KMS-11 (cell line): Measurements from ENCODE around the gene MEIG1.

ENCODE experiments used
- H2AFZ ChIP-seq: fragments of 200-600 bp; sonication (generic); 2 replicates; pipeline ENCODE4 v1.6.1; 2016; ENCODE audit warnings: antibody characterized with exemption, mixed run types, low read depth
- H3K27ac ChIP-seq: fragments of 200-600 bp; sonication (generic); 2 replicates; pipeline ENCODE4 v1.6.1; 2016; ENCODE audit warnings: mild to moderate bottlenecking, mixed run types
- H3K27me3 ChIP-seq: fragments of 200-600 bp; sonication (generic); 2 replicates; pipeline ENCODE4 v1.6.1; 2017; ENCODE audit warnings: mild to moderate bottlenecking, low read depth, mixed run types, moderate library complexity; ENCODE audit not compliant: insufficient read depth
- H3K36me3 ChIP-seq: fragments of 200-600 bp; sonication (generic); 2 replicates; pipeline ENCODE4 v1.6.1; 2017; ENCODE audit warnings: mild to moderate bottlenecking, mixed run types; ENCODE audit not compliant: insufficient read depth
- H3K4me1 ChIP-seq: fragments of 200-600 bp; sonication (generic); 2 replicates; pipeline ENCODE4 v1.6.1; 2016; ENCODE audit warnings: mild to moderate bottlenecking, low read depth, mixed run types; ENCODE audit not compliant: poor library complexity, severe bottlenecking
- H3K4me2 ChIP-seq: fragments of 200-600 bp; sonication (generic); 2 replicates; pipeline ENCODE4 v1.7.0; 2016; ENCODE audit warnings: mild to moderate bottlenecking, mixed run types
- H3K4me3 ChIP-seq: fragments of 200-600 bp; sonication (generic); IDR thresholded peaks from 2 replicates; pipeline ENCODE4 v1.6.1; 2017; ENCODE audit warnings: low read depth, low read length, mixed read lengths; ENCODE audit not compliant: insufficient read depth
- H3K79me2 ChIP-seq: fragments of 200-600 bp; sonication (generic); 2 replicates; pipeline ENCODE4 v1.6.1; 2016; ENCODE audit warnings: low read depth, mixed run types; ENCODE audit not compliant: insufficient read depth
- H3K9ac ChIP-seq: fragments of 200-600 bp; sonication (generic); 2 replicates; pipeline ENCODE4 v1.6.1; 2016; ENCODE audit warnings: mild to moderate bottlenecking, mixed run types
- H4K20me1 ChIP-seq: fragments of 200-600 bp; sonication (generic); 2 replicates; pipeline ENCODE4 v1.6.1; 2016; ENCODE audit warnings: mild to moderate bottlenecking, mixed run types; ENCODE audit not compliant: insufficient read depth
- TF ChIP-seq, protein P1 (sequence below): fragments of 200-600 bp; sonication (generic); conservative IDR thresholded peaks from 2 replicates; pipeline ENCODE4 v1.6.1; 2017; ENCODE audit warnings: low read depth, mild to moderate bottlenecking, antibody characterized with exemption, low read length, moderate library complexity, mixed read lengths

Gene MEIG1

DNA sequence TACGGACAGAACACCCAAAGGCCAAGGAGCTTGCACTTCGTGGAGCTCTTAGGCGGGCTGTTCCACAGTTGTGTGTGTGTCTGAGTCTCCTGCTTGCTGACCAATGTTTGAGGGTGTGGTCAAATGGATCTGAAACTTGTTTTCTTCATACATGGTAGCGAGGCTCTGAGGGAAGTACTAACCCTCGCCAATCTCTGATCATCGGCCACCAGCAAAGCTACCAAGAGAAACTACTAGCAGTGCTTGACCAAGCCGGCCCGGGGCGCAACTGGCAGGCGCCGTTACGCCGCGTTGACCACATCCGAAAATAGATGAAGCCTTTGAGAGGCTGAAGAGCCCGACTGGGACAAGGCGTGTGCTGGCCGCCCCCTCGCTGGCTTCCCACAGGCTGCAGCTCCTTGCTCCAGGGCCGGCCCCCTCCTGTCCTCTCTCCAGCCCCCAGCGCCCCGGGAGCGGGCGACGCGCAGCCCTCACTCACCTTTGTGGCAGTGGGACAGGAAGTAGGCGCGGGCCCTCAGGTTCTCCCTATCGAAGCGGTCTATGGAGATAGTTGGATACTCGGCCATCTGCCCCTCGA lies 5.7 kb upstream of the MEIG1 start:
- Histone ChIP-seq H3K4me1 (peaks cover 49% of the 10 kb centered on the region), H3K27me3 (no peaks in the 10 kb centered on the region), H3K4me2 (peak overlapping the region; percentile 84), H2AFZ (peak overlapping the region; percentile 70), H3K9ac (peak overlapping the region; percentile 83), H3K4me3 (no peak overlapping the region), H3K36me3 (no peaks in the 10 kb centered on the region; the same call in 1 of the 2 replicates), H4K20me1 (no peaks in the 10 kb centered on the region), H3K27ac (peak overlapping the region; percentile 91), H3K79me2 (peaks cover 52% of the 10 kb centered on the region)
- TF ChIP-seq, protein P1, sequence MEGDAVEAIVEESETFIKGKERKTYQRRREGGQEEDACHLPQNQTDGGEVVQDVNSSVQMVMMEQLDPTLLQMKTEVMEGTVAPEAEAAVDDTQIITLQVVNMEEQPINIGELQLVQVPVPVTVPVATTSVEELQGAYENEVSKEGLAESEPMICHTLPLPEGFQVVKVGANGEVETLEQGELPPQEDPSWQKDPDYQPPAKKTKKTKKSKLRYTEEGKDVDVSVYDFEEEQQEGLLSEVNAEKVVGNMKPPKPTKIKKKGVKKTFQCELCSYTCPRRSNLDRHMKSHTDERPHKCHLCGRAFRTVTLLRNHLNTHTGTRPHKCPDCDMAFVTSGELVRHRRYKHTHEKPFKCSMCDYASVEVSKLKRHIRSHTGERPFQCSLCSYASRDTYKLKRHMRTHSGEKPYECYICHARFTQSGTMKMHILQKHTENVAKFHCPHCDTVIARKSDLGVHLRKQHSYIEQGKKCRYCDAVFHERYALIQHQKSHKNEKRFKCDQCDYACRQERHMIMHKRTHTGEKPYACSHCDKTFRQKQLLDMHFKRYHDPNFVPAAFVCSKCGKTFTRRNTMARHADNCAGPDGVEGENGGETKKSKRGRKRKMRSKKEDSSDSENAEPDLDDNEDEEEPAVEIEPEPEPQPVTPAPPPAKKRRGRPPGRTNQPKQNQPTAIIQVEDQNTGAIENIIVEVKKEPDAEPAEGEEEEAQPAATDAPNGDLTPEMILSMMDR: no peak

DNA sequence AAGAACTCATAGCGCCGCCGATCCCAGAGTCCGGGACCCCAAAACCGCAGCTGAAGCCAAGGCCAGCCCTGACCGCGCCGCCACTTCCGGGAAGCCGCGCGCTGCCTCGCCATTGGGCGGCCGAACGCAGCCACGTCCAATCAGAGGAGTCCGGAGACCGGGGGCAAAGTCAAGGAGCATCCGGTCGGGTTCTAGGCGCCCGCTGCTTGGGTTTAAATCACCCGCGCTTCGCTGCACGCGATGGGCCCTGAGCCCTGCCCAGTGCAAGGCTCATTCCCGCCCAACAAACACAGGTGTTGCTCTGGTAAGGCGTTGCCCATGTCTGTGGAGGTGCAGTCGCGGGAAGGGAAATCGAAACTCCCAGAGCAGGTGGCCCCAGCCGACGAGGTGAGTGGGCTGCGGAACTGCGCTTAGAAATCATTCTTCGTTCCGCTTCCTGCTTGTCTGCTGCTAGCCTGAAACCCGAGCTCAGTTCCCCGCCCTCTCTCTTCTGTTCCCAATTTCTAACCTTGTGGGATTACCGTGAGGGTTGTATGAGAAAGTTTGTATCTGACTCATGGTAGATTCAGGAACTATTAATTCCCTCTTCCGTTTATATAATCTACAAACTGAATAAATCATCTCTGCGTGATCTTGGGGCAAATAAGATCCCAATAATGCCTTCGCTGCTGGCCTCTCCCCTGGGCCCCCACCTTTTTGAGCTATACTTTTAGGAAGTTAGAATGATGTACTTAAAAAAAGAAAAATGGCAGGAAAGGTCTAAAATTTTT lies 5.0 kb upstream of the MEIG1 start, which contains the start of gene DCLRE1C:
TSS of gene DCLRE1C (minus strand) at position 96 of the 770 bp plus-strand sequence. CDS start at position 10, 86 bp downstream.
- Histone ChIP-seq H2AFZ (peak within 1 kb of the TSS; percentile 70), H3K9ac (peak within 1 kb of the TSS; percentile 83), H3K27me3 (no peaks in the 10 kb centered on the region), H4K20me1 (no peaks in the 10 kb centered on the region), H3K4me3 (no peak within 1 kb of the TSS), H3K27ac (peak within 1 kb of the TSS; percentile 91), H3K36me3 (no peaks in the 10 kb centered on the region), H3K4me2 (peak within 1 kb of the TSS; percentile 96), H3K79me2 (peaks cover 46% of the 10 kb centered on the region), H3K4me1 (peaks cover 49% of the 10 kb centered on the region)
- TF ChIP-seq, protein P1: no peak

GRCh38 chr10:14954934-14955333 lies 4.3 kb upstream of the MEIG1 start:
- peak overlapping the region; percentile 83; the same call in 1 of the 2 replicates for H3K9ac ChIP-seq
- H3K4me1 ChIP-seq: peaks cover 49% of the 10 kb centered on the region
- H3K36me3 ChIP-seq: no peaks in the 10 kb centered on the region
- no peaks in the 10 kb centered on the region for H4K20me1 ChIP-seq
- H3K27me3 ChIP-seq: no peaks in the 10 kb centered on the region
- peaks cover 38% of the 10 kb centered on the region for H3K79me2 ChIP-seq
- no peak overlapping the region for H2AFZ ChIP-seq
- TF ChIP-seq, protein P1: no peak
- H3K27ac ChIP-seq: peak overlapping the region; percentile 91
- no peak overlapping the region for H3K4me3 ChIP-seq
- peak overlapping the region; percentile 96 for H3K4me2 ChIP-seq

DNA sequence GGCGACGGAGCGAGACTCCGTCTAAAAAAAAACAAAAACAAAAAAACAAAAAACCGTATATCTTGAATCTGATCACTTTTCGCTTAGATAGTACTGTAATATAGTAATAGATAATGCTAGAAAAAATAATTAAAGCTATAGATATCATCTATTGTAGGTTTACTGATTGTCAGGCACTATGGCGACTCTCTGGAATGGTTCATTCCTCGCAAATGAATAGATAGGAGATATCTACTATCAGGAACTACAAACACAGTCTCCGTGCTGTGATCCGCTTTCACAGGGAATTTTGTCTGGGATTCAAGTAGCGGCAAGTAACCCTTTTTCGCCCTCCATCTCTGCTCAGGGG lies 342 bp upstream of the MEIG1 start:
- Histone ChIP-seq H3K4me2 (peak overlapping the region; percentile 97), H4K20me1 (no peaks in the 10 kb centered on the region), H3K79me2 (no peaks in the 10 kb centered on the region), H3K9ac (peak overlapping the region; percentile 91; the same call in 1 of the 2 replicates), H3K27ac (peak overlapping the region; percentile 98), H2AFZ (peak overlapping the region; percentile 85), H3K27me3 (no peaks in the 10 kb centered on the region), H3K4me1 (peaks cover 31% of the 10 kb centered on the region), H3K4me3 (no peak overlapping the region), H3K36me3 (no peaks in the 10 kb centered on the region)
- TF ChIP-seq, protein P1: no peak
